Measurements from ENCODE around the gene PNMT. TPM values are rescaled to one million over a fixed set of nuclear protein-coding genes. Genes with fewer than 3 reads are reported as not detected.

PNMT gene
- total and polyA plus RNA-seq, 2 donors (not counting 3 experiments of a cell fraction or from before 2014, with no cell fraction given), result 0.11 TPM; not detected in 1

DNA sequence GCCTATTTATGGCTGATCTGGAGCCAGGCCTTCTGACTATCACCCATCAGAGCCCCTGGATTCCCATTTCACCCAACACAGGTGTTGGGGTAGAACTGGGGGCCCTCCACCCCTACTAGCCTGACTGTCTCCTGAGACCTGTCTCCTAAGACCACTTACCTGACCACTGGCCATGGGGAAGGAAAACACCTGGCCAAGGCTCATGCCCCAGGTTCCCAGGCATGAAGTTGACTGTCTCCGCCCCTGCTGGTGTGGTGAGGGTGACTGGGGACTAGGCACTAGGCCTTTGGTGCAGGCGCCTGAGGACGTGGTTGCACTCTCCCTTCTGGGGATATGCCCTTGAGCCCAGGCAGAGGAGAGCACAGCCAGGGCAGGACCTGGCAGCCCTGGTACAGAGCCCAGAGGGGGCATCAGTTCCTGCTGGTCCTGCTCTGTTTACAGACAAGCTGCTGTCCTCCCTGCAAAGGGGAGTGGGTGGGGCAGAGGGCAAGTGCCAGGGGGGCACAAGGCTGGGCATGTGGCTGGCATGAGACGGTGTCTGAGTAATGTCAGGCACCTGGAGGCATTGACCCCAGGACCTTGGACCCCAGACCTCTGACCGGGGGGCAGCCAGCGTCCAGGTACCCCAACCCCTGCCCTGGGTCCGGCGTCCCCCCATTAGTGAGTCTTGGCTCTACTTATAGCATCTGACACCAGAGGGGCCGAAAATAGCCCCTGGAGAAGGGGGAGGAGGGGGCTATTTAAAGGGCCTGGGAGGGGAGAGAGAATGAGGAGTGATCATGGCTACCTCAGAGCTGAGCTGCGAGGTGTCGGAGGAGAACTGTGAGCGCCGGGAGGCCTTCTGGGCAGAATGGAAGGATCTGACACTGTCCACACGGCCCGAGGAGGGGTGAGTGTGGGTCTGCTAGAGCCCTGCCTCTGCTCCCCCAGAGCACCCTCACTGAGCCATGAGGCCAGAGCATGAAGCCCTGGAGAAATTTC is 3.4 kb upstream of the PNMT start, which contains the start of gene TCAP:
Gene TCAP, plus strand, starts transcription at position 769 of the 981 bp plus-strand sequence. Its CDS starts 11 bp downstream, at position 780.
- no peak within 1 kb of the TSS for H3K4me3 ChIP-seq (replicated peaks in 1 of 3; ENCODE audit: insufficient read depth in 1 of 3, low read depth in 1 of 3, low read length in 3 of 3)
- H3K9ac ChIP-seq (replicated peaks; ENCODE audit: extremely low read depth, insufficient read depth, low read length), result no peak within 1 kb of the TSS
- no TSS peak for BruUV-seq (replicated peaks)
- H3K36me3 ChIP-seq (ENCODE audit: control insufficient read depth in 2 of 2, extremely low read depth in 1 of 2, insufficient read depth in 2 of 2, low read length in 2 of 2), result peaks cover 0 to 2% of the 10 kb centered on the region in 2 experiments
- peaks cover 6 to 10% of the 10 kb centered on the region in 2 experiments for H3K27me3 ChIP-seq (ENCODE audit: control insufficient read depth in 2 of 2, insufficient read depth in 2 of 2, low read length in 2 of 2)
- no peak for DNase-seq (ENCODE audit: low read depth, low spot score)
- dilution Hi-C loops (cut with MboI; ENCODE audit: extremely low pct_ligation_motif_present, low sequenced_read_pairs) (no loop called here), intact Hi-C loops (cut with micrococcal nuclease) (no loop called here)
- no peak for FAIRE-seq
- H3K79me2 ChIP-seq (ENCODE audit: control insufficient read depth, insufficient read depth, low read length), result no peaks in the 10 kb centered on the region
- H3K27ac ChIP-seq (ENCODE audit: insufficient read depth, low read depth, low read length), result no peak within 1 kb of the TSS
- H3K9me3 ChIP-seq (replicated peaks; ENCODE audit: control insufficient read depth, insufficient read depth, low read length), result no peaks in the 10 kb centered on the region
- POLR2A ChIA-PET, result no interaction called here
- H2AFZ ChIP-seq (ENCODE audit: low read depth, low read length), result no peak within 1 kb of the TSS
- H3K4me2 ChIP-seq (ENCODE audit: insufficient read depth, low read length), result no peak within 1 kb of the TSS
- peaks cover 6% of the 10 kb centered on the region for H3K4me1 ChIP-seq (ENCODE audit: control insufficient read depth, extremely low read depth, insufficient read depth, low read length)
- CTCF ChIA-PET, result interaction anchor here (0.8 to 13.1 kb wide), 7 partner anchors 12 to 45 kb away, joined by 3 to 291 read pairs (median 3); no protein-coding TSS in a partner anchor
- H3K9me1 ChIP-seq (replicated peaks; ENCODE audit: control insufficient read depth, extremely low read depth, insufficient read depth, low read length), result no peaks in the 10 kb centered on the region
- no peaks in the 10 kb centered on the region for H4K20me1 ChIP-seq (replicated peaks; ENCODE audit: control insufficient read depth, extremely low read depth, insufficient read depth, low read length)
- TF ChIP-seq EZH2 (IDR thresholded peaks at IDR 0.05; ENCODE audit: borderline replicate concordance, low read depth, low read length, severe bottlenecking) (no peak), FOS (IDR thresholded peaks at IDR 0.05; ENCODE audit: borderline replicate concordance, insufficient read depth, low read length) (no peak), MYC (IDR thresholded peaks at IDR 0.05; ENCODE audit: low read depth, low read length) (no peak), JUN (IDR thresholded peaks at IDR 0.05; ENCODE audit: borderline replicate concordance, insufficient read depth, insufficient read length, low read depth) (no peak), POLR2AphosphoS5 (IDR thresholded peaks at IDR 0.05; ENCODE audit: insufficient read depth, low read depth, low read length) (no peak), GATA2 (IDR thresholded peaks at IDR 0.05; ENCODE audit: insufficient read depth, insufficient read length, low read depth, low read length) (no peak), POLR2A (IDR thresholded peaks at IDR 0.05; ENCODE audit: low read depth, low read length) (no peak)
- TF ChIP-seq, protein P1, sequence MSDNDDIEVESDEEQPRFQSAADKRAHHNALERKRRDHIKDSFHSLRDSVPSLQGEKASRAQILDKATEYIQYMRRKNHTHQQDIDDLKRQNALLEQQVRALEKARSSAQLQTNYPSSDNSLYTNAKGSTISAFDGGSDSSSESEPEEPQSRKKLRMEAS (IDR thresholded peaks at IDR 0.05; ENCODE audit: insufficient read depth, insufficient read length), result no peak
- TF ChIP-seq, protein P2, sequence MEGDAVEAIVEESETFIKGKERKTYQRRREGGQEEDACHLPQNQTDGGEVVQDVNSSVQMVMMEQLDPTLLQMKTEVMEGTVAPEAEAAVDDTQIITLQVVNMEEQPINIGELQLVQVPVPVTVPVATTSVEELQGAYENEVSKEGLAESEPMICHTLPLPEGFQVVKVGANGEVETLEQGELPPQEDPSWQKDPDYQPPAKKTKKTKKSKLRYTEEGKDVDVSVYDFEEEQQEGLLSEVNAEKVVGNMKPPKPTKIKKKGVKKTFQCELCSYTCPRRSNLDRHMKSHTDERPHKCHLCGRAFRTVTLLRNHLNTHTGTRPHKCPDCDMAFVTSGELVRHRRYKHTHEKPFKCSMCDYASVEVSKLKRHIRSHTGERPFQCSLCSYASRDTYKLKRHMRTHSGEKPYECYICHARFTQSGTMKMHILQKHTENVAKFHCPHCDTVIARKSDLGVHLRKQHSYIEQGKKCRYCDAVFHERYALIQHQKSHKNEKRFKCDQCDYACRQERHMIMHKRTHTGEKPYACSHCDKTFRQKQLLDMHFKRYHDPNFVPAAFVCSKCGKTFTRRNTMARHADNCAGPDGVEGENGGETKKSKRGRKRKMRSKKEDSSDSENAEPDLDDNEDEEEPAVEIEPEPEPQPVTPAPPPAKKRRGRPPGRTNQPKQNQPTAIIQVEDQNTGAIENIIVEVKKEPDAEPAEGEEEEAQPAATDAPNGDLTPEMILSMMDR (IDR thresholded peaks at IDR 0.05; ENCODE audit: extremely low read depth in 1 of 2, insufficient read depth in 1 of 2, low read depth in 1 of 2, low read length in 2 of 2), result no peak

All from endothelial cell of umbilical vein (primary cell).